ENCODE measurements around the gene WDR91. TPM values are rescaled to one million over a fixed set of nuclear protein-coding genes. Genes with fewer than 3 reads are reported as not detected.
"Not testable (repeated sequence)": the region's sequence is repeated elsewhere in the genome, so short reads cannot be mapped to it uniquely, and the experiment has no call there.

The WDR91 gene
- total and polyA plus RNA-seq, 8 donors = 17.8 to 47.9 (median 26.5) TPM

- H3K4me3 ChIP-seq = no peak overlapping the region
- FAIRE-seq (no peak), ATAC-seq (no peak), DNase-seq (no peak)
- TF ChIP-seq, protein P1, sequence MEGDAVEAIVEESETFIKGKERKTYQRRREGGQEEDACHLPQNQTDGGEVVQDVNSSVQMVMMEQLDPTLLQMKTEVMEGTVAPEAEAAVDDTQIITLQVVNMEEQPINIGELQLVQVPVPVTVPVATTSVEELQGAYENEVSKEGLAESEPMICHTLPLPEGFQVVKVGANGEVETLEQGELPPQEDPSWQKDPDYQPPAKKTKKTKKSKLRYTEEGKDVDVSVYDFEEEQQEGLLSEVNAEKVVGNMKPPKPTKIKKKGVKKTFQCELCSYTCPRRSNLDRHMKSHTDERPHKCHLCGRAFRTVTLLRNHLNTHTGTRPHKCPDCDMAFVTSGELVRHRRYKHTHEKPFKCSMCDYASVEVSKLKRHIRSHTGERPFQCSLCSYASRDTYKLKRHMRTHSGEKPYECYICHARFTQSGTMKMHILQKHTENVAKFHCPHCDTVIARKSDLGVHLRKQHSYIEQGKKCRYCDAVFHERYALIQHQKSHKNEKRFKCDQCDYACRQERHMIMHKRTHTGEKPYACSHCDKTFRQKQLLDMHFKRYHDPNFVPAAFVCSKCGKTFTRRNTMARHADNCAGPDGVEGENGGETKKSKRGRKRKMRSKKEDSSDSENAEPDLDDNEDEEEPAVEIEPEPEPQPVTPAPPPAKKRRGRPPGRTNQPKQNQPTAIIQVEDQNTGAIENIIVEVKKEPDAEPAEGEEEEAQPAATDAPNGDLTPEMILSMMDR (IDR thresholded peaks at IDR 0.05) = no peak
- WGBS, 2 donors = 92 to 95% methylated on average over 7 of the region's 7 CpGs
- no peaks in the 10 kb centered on the region for H3K36me3 ChIP-seq
- intact Hi-C loops (cut with DNase I) = no loop called here
- H3K27me3 ChIP-seq = no peaks in the 10 kb centered on the region
- no peaks in the 10 kb centered on the region for H3K9me3 ChIP-seq
- H3K4me1 ChIP-seq = no peaks in the 10 kb centered on the region
- no peak overlapping the region for H3K27ac ChIP-seq
Observed at GRCh38 chr7:135239263-135239662, 27.9 kb upstream of the WDR91 start.

DNA sequence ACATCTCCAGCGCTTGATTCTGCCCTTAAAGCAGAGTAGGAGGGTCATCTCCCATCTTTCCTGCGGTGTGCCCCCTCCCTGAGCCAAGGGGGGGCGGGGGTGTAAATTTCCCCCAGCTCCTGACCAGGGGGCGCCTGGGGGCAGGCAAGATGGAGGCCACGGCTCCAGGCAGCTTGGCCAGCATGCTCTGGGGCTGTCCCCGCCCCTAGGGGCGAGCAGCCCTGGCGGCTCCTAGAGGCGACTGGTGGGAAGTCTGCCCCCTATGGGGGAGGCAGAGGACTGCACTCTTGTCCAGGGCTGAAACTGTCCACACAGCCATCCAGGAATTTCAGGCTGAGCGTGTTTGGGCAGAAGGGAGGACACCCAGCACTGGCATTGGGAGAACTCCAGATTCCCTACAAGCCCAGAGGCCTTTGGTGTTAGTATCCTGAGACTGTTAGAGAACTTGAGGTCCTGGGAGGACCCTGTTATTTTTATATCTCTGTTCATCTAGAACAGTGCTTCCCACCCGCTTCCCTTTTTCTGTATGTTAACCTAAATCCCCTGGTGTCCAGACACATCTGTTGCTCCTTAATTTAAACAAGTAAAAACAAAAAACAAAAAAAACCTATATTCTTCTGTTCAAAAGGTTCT, 26.9 kb upstream of the WDR91 start:
- Histone ChIP-seq H3K4me1 (no peaks in the 10 kb centered on the region), H3K27me3 (no peaks in the 10 kb centered on the region), H3K36me3 (no peaks in the 10 kb centered on the region), H3K4me3 (no peak overlapping the region), H3K9me3 (no peaks in the 10 kb centered on the region), H3K27ac (no peak overlapping the region)
- 84 to 93% methylated on average over 11 of the region's 11 CpGs for WGBS, 2 donors
- TF ChIP-seq, protein P1 (IDR thresholded peaks at IDR 0.05) = no peak
- DNase-seq = no peak
- intact Hi-C loops (cut with DNase I) = no loop called here
- ATAC-seq = no peak
- no peak for FAIRE-seq

DNA sequence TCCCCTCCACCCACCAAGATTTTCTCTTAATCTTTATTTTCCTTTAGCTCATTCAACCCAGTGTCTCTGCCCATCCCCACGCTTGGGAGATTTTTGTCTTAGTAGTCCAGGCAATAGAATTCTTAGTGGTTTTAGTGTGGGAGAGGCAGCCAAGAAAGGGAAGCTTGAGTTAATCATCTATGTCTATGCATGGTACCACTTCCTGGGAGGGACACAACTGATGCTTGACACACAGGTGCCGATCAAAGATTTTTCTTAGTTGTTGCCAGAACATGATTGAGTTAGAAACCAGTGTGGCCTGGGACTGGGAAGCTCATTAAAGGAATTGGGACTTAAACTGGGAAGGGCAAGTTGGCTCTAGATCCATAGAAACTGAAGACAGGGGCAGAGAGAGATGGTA, 25.4 kb upstream of the WDR91 start:
- Histone ChIP-seq H3K27me3 (no peaks in the 10 kb centered on the region), H3K4me1 (no peaks in the 10 kb centered on the region), H3K4me3 (no peak overlapping the region), H3K27ac (no peak overlapping the region), H3K9me3 (no peaks in the 10 kb centered on the region), H3K36me3 (no peaks in the 10 kb centered on the region)
- 85 to 91% methylated on average over 2 of the region's 2 CpGs for WGBS, 2 donors
- no peak for FAIRE-seq
- DNase-seq = no peak
- no peak for ATAC-seq
- intact Hi-C loops (cut with DNase I) = no loop called here
- TF ChIP-seq, protein P1 (IDR thresholded peaks at IDR 0.05) = no peak

DNA sequence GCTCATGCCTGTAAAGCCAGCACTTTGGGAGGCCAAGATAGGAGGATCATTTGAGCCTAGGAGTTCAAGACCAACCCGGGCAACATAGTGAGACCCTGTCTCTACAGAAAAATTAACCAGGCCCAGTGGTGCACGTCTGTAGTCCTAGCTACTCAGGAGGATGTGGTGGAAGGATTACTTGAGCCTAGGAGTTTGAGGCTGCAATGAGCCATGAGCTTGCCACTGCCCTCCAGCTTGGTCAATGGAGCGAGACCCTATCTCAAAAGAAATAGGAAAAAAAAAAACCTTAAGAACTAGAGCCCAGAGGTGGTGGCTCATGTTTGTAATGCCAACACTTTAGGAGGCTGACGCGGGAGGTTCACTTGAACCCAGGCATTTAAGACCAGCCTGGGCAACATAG, 24.5 kb upstream of the WDR91 start:
- FAIRE-seq (no peak), DNase-seq (no peak), ATAC-seq (no peak)
- no peaks in the 10 kb centered on the region for H3K4me1 ChIP-seq
- H3K27ac ChIP-seq = no peak overlapping the region
- intact Hi-C loops (cut with DNase I) = no loop called here
- H3K36me3 ChIP-seq = no peaks in the 10 kb centered on the region
- no peaks in the 10 kb centered on the region for H3K9me3 ChIP-seq
- WGBS, 2 donors = 84 to 92% methylated on average over 5 of the region's 5 CpGs
- H3K4me3 ChIP-seq = no peak overlapping the region
- no peaks in the 10 kb centered on the region for H3K27me3 ChIP-seq
- TF ChIP-seq, protein P1 (IDR thresholded peaks at IDR 0.05) = no peak

DNA sequence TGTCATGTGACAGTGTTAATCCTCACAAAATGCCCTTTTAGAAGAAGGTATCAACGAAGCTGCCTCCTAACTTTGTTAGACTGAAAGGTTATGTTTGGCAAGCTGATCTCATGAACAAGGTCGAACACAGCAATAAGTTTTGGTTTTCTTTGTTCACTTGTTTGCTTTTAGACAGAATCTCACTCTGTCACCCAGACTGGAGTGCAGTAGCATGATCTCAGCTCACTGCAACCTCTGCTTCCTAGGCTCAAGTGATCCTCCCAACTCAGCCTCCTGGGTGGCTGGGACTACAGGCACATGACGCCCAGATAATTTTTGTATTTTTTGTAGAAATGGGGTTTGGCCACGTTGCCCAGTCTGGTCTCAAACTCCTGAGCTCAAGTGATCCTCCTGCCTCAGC, 23.4 kb upstream of the WDR91 start:
- WGBS, 2 donors = 52 to 57% methylated on average over 4 of the region's 4 CpGs
- no peaks in the 10 kb centered on the region for H3K36me3 ChIP-seq
- intact Hi-C loops (cut with DNase I) = no loop called here
- no peak for FAIRE-seq
- no peak for ATAC-seq
- TF ChIP-seq, protein P1 (IDR thresholded peaks at IDR 0.05) = no peak
- no peak for DNase-seq
- H3K4me1 ChIP-seq = no peaks in the 10 kb centered on the region
- H3K27ac ChIP-seq = no peak overlapping the region
- H3K9me3 ChIP-seq = no peaks in the 10 kb centered on the region
- no peak overlapping the region for H3K4me3 ChIP-seq
- H3K27me3 ChIP-seq = no peaks in the 10 kb centered on the region

DNA sequence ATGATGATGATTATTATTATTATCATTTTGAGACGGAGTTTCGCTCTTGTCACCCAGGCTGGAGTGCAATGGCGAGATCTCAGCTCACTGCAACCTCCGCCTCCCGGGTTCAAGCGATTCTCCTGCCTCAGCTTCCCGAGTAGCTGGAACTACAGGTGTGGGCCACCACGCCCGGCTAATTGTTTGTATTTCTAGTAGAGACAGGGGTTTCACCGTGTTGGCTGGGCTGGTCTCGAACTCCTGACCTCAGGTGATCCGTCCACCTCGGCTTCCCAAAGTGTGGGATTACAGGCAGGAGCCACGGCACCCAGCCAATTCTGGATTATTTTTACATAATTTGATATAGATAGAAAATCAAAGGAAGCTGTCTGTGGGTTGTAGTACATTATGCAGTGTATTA, 22.8 kb upstream of the WDR91 start:
- H3K27me3 ChIP-seq; DNase-seq; H3K9me3 ChIP-seq; H3K4me1 ChIP-seq; H3K4me3 ChIP-seq; ATAC-seq; intact Hi-C loops (cut with DNase I); FAIRE-seq; H3K36me3 ChIP-seq; H3K27ac ChIP-seq: not testable (repeated sequence)
- WGBS, 2 donors = 86 to 91% methylated on average over 14 of the region's 14 CpGs

All from pancreas (tissue), 10 donors.